Activated naive CD8-positive, alpha-beta T cell treated with anti-CD3 and anti-CD28 coated beads, Interleukin-2, amount 10 ng/mL, durations not matched to agents 7 days and 5 days (primary cell): Measurements from ENCODE around the gene SYNE2. TPM values are rescaled to one million over a fixed set of nuclear protein-coding genes. Genes with fewer than 3 reads are reported as not detected.
"Not testable (repeated sequence)": the region's sequence is repeated elsewhere in the genome, so short reads cannot be mapped to it uniquely, and the experiment has no call there.

Experiments
- ATAC-seq: fragments of 150-1000 bp; cut with Tn5 transposase; one replicate; pipeline ENCODE4 v1.10.0; 2021; ENCODE audit warnings: low read depth, moderate library complexity
- POLR2A ChIA-PET: fragments of 350-600 bp; sonication (Branson Sonifier 250); formaldehyde crosslinking; loops from one replicate; lab custom pipeline; 2021; ENCODE audit warnings: antibody characterized with exemption; lab: Charles Lee
- DNase-seq: peaks from one replicate; pipeline ENCODE4 v3.0.0; 2021
- H3K27ac Mint-ChIP-seq: one replicate; pipeline ENCODE4 v1.8.0; 2022; ENCODE audit warnings: mild to moderate bottlenecking, mixed read lengths
- H3K27me3 Mint-ChIP-seq: one replicate; pipeline ENCODE4 v1.8.0; 2022; ENCODE audit warnings: mild to moderate bottlenecking, moderate library complexity, mixed read lengths
- H3K36me3 Mint-ChIP-seq: one replicate; pipeline ENCODE4 v1.8.0; 2021; ENCODE audit warnings: mild to moderate bottlenecking, mixed read lengths
- H3K4me1 Mint-ChIP-seq: one replicate; pipeline ENCODE4 v1.8.0; 2021; ENCODE audit warnings: mixed read lengths
- H3K4me3 Mint-ChIP-seq: one replicate; pipeline ENCODE4 v1.8.0; 2022; ENCODE audit warnings: mild to moderate bottlenecking, moderate library complexity, mixed read lengths
- H3K9me3 Mint-ChIP-seq: one replicate; pipeline ENCODE4 v1.8.0; 2021; ENCODE audit warnings: mixed read lengths
- total RNA-seq, 2 experiments: library from RNA; stranded (reverse); gene quantifications; one replicate each; pipeline ENCODE4 v1.2.3, GENCODE V29; 2021

SYNE2 gene
- total RNA-seq, 2 experiments from 2014 or later = 233 to 245 TPM

- Mint-ChIP-seq H3K4me3 (no peak overlapping the region), H3K4me1 (peaks cover 11% of the 10 kb centered on the region), H3K27me3 (no peaks in the 10 kb centered on the region), H3K36me3 (peaks cover 15% of the 10 kb centered on the region), H3K9me3 (no peaks in the 10 kb centered on the region), H3K27ac (no peak overlapping the region)
- POLR2A ChIA-PET = interaction anchor here (0.8 kb wide), 1 partner anchor 55 kb away, joined by 3 read pairs; no protein-coding TSS in a partner anchor
- DNase-seq (no peak), ATAC-seq (no peak)
These were observed 348.5 kb downstream of the SYNE2 start for GRCh38 chr14:64201296-64201695.

GRCh38 chr14:64201921-64202545, 349.2 kb downstream of the SYNE2 start:
- no peak for DNase-seq
- H3K4me1 Mint-ChIP-seq = peaks cover 10% of the 10 kb centered on the region
- no peaks in the 10 kb centered on the region for H3K9me3 Mint-ChIP-seq
- POLR2A ChIA-PET = interaction anchor here (0.7 kb wide), 1 partner anchor 10 kb away, joined by 3 read pairs; no protein-coding TSS in a partner anchor
- no peak for ATAC-seq
- no peak overlapping the region for H3K27ac Mint-ChIP-seq
- no peak overlapping the region for H3K4me3 Mint-ChIP-seq
- H3K27me3 Mint-ChIP-seq = no peaks in the 10 kb centered on the region
- peaks cover 14% of the 10 kb centered on the region for H3K36me3 Mint-ChIP-seq

- POLR2A ChIA-PET = no interaction called here
- peaks cover 12% of the 10 kb centered on the region for H3K36me3 Mint-ChIP-seq
These were observed 349.9 kb downstream of the SYNE2 start for GRCh38 chr14:64202716-64203115.

DNA sequence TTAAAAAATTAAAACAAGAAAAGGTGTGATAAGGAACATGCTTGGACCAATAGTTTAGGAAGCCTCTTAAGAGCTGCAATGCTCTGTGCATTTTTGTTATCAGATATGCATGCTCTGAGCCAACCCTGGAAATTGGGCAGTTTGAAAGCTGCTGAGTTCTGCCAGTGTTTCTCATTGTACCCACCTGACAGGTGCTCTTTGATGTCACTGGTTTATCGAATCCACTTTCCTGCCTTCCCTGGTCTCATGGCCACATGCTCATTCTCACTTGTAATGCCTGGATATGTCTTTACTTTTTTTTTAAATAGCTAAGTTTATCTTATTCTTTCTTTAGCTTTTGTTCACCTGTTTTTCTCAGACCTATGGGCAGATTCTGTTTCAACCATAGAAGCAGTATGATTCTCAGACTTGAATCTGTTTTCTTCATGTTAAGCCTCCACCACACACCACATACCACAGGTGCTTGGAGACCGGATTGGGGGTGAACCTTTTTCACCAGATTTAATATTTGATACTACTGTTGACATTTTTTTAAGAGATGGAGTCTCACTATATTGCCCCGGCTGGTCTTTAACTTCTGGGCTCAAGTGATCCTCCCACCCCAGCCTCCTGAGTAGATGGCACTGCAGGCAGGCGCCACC, 350.7 kb downstream of the SYNE2 start:
- POLR2A ChIA-PET = no interaction called here
- Mint-ChIP-seq H3K4me3 (no peak overlapping the region), H3K9me3 (no peaks in the 10 kb centered on the region), H3K4me1 (peaks cover 6% of the 10 kb centered on the region), H3K36me3 (peaks cover 14% of the 10 kb centered on the region), H3K27ac (no peak overlapping the region), H3K27me3 (no peaks in the 10 kb centered on the region)
- DNase-seq = no peak
- ATAC-seq = peak; percentile 56

More at GRCh38 chr14:64202716-64203115, 349.9 kb downstream of the SYNE2 start:
- DNase-seq (no peak), ATAC-seq (no peak)
- Mint-ChIP-seq H3K9me3 (no peaks in the 10 kb centered on the region), H3K4me1 (peaks cover 6% of the 10 kb centered on the region), H3K27me3 (no peaks in the 10 kb centered on the region), H3K27ac (no peak overlapping the region), H3K4me3 (no peak overlapping the region)

DNA sequence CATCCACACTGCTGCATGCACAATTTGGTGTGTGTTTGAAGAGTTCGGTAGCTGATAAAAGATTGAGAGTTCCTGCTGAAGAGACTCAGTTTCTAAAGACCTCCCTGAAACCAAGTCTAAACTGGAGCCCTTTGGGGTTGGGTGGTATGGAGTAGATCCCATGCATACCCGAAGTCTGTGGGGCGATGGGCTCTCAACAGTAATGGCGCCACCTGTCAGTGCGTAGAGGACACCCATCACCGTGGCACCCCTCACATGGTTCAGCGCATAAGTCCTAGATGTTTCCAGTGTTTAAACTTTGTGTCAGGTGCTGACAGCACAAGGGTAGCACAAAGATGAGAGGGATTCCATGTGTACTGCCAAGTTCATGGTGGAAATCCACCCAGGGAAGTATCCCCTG, 355.5 kb downstream of the SYNE2 start:
- H3K4me3 Mint-ChIP-seq = no peak overlapping the region
- POLR2A ChIA-PET = no interaction called here
- ATAC-seq (no peak), DNase-seq (no peak)
- no peak overlapping the region for H3K27ac Mint-ChIP-seq
- H3K36me3 Mint-ChIP-seq = peaks cover 18% of the 10 kb centered on the region
- H3K4me1 Mint-ChIP-seq = peaks cover 6% of the 10 kb centered on the region
- no peaks in the 10 kb centered on the region for H3K9me3 Mint-ChIP-seq
- H3K27me3 Mint-ChIP-seq = no peaks in the 10 kb centered on the region

- Mint-ChIP-seq H3K9me3 (no peaks in the 10 kb centered on the region), H3K36me3 (peaks cover 18% of the 10 kb centered on the region), H3K4me1 (peaks cover 3% of the 10 kb centered on the region), H3K27me3 (no peaks in the 10 kb centered on the region), H3K27ac (no peak overlapping the region), H3K4me3 (no peak overlapping the region)
- DNase-seq (no peak), ATAC-seq (no peak)
- POLR2A ChIA-PET = no interaction called here
These were observed 356.2 kb downstream of the SYNE2 start for GRCh38 chr14:64208981-64209380.

GRCh38 chr14:64209444-64210131, 356.8 kb downstream of the SYNE2 start:
- Mint-ChIP-seq H3K9me3 (no peaks in the 10 kb centered on the region), H3K4me1 (peaks cover 3% of the 10 kb centered on the region), H3K27ac (peak overlapping the region; percentile 24), H3K36me3 (peaks cover 18% of the 10 kb centered on the region), H3K27me3 (no peaks in the 10 kb centered on the region), H3K4me3 (no peak overlapping the region)
- POLR2A ChIA-PET = interaction anchor here (0.6 kb wide), 1 partner anchor 382 kb away, joined by 4 read pairs; no protein-coding TSS in a partner anchor
- DNase-seq = no peak
- ATAC-seq = no peak

- no peak for DNase-seq
- H3K4me1 Mint-ChIP-seq = peaks cover 3% of the 10 kb centered on the region
- H3K27me3 Mint-ChIP-seq = no peaks in the 10 kb centered on the region
- no peaks in the 10 kb centered on the region for H3K9me3 Mint-ChIP-seq
- peaks cover 16% of the 10 kb centered on the region for H3K36me3 Mint-ChIP-seq
- ATAC-seq = no peak
- no peak overlapping the region for H3K4me3 Mint-ChIP-seq
- H3K27ac Mint-ChIP-seq = no peak overlapping the region
- POLR2A ChIA-PET = interaction anchor here (0.6 kb wide), 1 partner anchor 383 kb away, joined by 4 read pairs; no protein-coding TSS in a partner anchor
These were observed 357.4 kb downstream of the SYNE2 start for GRCh38 chr14:64210216-64210615.

DNA sequence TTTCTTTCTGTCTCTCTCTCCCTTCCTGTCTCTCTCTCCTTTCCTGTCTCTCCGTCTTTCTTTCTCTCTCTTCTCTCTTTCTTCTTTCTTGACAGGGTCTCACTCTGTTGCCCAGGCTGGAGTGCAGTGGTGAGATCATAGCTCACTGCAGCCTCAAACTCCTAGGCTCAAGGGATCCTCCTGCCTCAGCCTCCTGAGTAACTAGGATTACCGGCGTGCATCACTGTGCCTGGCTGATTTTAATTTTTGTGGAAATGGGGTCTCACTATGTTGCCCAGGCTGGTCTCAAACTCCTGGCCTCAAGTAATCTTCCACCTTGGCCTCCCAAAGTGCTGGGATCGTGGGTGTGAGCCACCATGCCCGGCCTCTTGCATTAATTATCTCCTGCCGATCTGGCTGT, 358.1 kb downstream of the SYNE2 start:
- H3K9me3 Mint-ChIP-seq, H3K27ac Mint-ChIP-seq, H3K27me3 Mint-ChIP-seq, ATAC-seq, H3K4me1 Mint-ChIP-seq, POLR2A ChIA-PET, H3K4me3 Mint-ChIP-seq, DNase-seq: not testable (repeated sequence)
- H3K36me3 Mint-ChIP-seq = peaks cover 21% of the 10 kb centered on the region

GRCh38 chr14:64212666-64213065, 359.9 kb downstream of the SYNE2 start:
- no peak overlapping the region for H3K27ac Mint-ChIP-seq
- H3K36me3 Mint-ChIP-seq = peaks cover 35% of the 10 kb centered on the region
- H3K9me3 Mint-ChIP-seq = no peaks in the 10 kb centered on the region

GRCh38 chr14:64213086-64213485, 360.3 kb downstream of the SYNE2 start:
- H3K36me3 Mint-ChIP-seq = peaks cover 32% of the 10 kb centered on the region
- POLR2A ChIA-PET = no interaction called here

More at GRCh38 chr14:64212666-64213065, 359.9 kb downstream of the SYNE2 start:
- Mint-ChIP-seq H3K27me3 (no peaks in the 10 kb centered on the region), H3K4me3 (no peak overlapping the region), H3K4me1 (peaks cover 3% of the 10 kb centered on the region)
- no peak for DNase-seq
- POLR2A ChIA-PET = no interaction called here
- no peak for ATAC-seq

DNA sequence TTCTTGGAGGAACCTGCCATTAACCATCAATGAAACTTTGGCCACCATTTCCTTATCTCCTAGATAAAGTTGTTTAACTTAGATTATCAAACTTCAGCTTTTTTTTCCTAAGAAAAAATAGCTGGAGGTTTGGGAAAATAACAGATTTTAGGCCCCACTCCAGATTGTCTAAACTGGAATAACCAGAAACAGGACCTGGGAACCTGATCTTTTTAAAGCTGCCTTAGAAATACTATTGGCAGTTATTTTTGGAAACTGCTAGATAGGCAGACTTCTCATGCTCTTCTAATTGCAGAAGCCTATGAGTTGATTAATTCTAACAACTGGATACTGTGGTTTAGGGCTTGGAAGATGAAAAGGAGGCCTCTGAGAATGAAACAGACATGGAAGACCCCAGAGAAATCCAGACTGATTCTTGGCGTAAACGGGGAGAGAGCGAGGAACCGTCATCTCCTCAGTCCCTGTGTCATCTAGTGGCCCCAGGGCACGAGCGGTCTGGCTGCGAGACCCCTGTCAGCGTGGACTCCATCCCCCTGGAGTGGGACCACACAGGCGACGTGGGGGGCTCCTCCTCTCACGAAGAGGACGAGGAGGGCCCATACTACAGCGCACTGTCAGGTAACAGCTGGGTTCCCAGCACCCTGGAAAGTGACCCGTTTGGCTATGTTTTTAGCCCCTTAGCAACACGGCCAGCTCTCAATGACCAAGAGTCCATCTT, 361.2 kb downstream of the SYNE2 start:
- H3K27ac Mint-ChIP-seq = no peak overlapping the region
- H3K36me3 Mint-ChIP-seq = peaks cover 32% of the 10 kb centered on the region
- DNase-seq (no peak), ATAC-seq (no peak)
- no peaks in the 10 kb centered on the region for H3K27me3 Mint-ChIP-seq
- POLR2A ChIA-PET = no interaction called here
- H3K4me3 Mint-ChIP-seq = no peak overlapping the region
- H3K4me1 Mint-ChIP-seq = peaks cover 3% of the 10 kb centered on the region
- no peaks in the 10 kb centered on the region for H3K9me3 Mint-ChIP-seq

More at GRCh38 chr14:64213086-64213485, 360.3 kb downstream of the SYNE2 start:
- no peaks in the 10 kb centered on the region for H3K27me3 Mint-ChIP-seq
- ATAC-seq (no peak), DNase-seq (no peak)
- H3K4me3 Mint-ChIP-seq = no peak overlapping the region
- peaks cover 3% of the 10 kb centered on the region for H3K4me1 Mint-ChIP-seq
- H3K9me3 Mint-ChIP-seq = no peaks in the 10 kb centered on the region
- no peak overlapping the region for H3K27ac Mint-ChIP-seq

DNA sequence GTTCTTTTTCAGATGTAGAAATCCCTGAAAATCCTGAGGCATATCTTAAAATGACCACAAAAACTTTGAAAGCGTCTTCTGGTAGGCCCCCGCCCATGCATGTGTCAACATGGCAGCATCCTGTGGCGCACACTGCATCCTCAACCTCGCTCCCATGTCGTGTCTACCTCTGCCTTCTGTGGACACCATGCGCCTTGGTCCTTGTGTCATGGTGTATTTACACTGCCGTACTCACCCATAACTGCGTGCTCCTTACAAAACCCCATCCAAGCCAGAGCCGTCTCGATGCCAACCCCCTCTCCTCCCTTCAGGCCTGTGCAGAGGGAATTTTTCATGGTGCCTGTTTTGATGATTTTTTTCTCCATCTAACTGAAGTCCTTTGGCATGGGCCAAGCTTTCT, 362.5 kb downstream of the SYNE2 start:
- Mint-ChIP-seq H3K4me3 (no peak overlapping the region), H3K36me3 (peaks cover 32% of the 10 kb centered on the region), H3K4me1 (peaks cover 5% of the 10 kb centered on the region), H3K9me3 (no peaks in the 10 kb centered on the region), H3K27me3 (no peaks in the 10 kb centered on the region), H3K27ac (no peak overlapping the region)
- POLR2A ChIA-PET = no interaction called here
- DNase-seq (no peak), ATAC-seq (no peak)
